Aortic smooth muscle cell (primary cell): ENCODE measurements around the gene NTRK3. TPM values are rescaled to one million over a fixed set of nuclear protein-coding genes. Genes with fewer than 3 reads are reported as not detected.

Source experiments
- total RNA-seq: library from RNA; depleted of rRNA; stranded (reverse); fragments of >200 nt; gene quantifications from 2 replicates; pipeline ENCODE4 v1.2.3, GENCODE V29; 2014

Gene NTRK3
- total RNA-seq, result 0.26 and 0.62 TPM in 2 replicates

DNA sequence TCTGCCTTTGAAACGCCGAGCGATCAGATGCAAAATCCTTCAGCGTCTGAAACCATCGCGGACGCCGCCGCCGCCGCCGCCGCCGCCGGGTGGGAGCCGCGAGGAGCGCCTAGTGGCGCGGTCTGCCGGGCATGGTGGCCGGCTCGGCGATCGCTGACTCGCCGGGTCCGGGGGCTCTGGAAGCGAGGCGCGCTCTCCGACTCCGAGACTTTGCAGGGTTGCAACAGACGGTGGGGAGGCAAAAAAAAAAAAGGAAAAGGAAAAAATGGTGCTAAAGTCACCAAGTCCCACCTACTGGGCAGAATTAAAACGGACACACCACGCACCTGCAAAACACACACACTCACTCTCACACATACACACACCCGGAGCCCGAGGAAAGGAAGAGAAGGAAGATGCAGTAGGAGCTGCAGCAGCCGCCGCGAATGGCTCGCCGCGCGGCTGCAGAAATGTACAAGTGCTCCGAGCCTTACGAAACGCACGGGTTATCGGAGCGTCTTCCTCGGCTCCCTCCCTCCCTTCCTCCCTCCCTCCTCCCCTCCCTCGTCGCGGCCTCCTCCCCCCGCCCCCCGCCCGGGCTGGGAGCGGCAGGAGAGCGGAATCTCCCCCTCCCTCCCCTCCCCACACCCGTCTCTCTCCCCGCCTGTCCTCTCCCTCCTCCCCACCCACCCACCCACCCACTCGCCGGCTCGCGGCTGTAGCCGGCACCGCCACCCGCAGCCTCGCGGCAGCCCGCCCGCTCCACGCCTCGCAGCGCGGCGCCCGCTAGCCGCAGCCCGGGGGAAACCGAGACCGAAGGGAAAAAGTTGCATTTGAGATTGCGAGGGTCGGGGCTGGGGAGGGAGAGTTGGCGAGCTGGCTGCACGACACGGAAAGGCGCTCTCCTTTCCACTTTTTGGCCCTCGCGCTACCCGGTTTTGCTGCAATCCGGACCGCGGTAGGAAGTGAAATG, at the start of gene NTRK3:
NTRK3 (minus strand) TSS at position 461 of the 952 bp plus-strand sequence. CDS start 586 bp downstream, outside the sequence.

Other genes with a start within 250 kb of the NTRK3 start
- 8.3 and 9.9 TPM in 2 replicates for gene MRPL46, start 210.6 kb upstream of the NTRK3 start, total RNA-seq
- gene MRPS11, start 211.0 kb upstream of the NTRK3 start, total RNA-seq, result 46.6 and 48.1 TPM in 2 replicates